ENCODE data around the gene DNAJC1.

GRCh38 chr10:21860718-21861117 is 142.8 kb downstream of the DNAJC1 start:
- TF ChIP-seq ASH2L (IDR thresholded peaks at IDR 0.05; ENCODE audit: borderline replicate concordance, low read depth) = no peak
- no peak for TF ChIP-seq TAF1 (IDR thresholded peaks at IDR 0.05; ENCODE audit: borderline replicate concordance, low read depth, low read length)
- no peak for TF ChIP-seq POLR2A (IDR thresholded peaks at IDR 0.05; ENCODE audit: low read depth, low read length)
- no peak for TF ChIP-seq EZH2 (IDR thresholded peaks at IDR 0.05; ENCODE audit: borderline replicate concordance, control insufficient read depth, low read depth, low read length)
- TF ChIP-seq, protein P1, sequence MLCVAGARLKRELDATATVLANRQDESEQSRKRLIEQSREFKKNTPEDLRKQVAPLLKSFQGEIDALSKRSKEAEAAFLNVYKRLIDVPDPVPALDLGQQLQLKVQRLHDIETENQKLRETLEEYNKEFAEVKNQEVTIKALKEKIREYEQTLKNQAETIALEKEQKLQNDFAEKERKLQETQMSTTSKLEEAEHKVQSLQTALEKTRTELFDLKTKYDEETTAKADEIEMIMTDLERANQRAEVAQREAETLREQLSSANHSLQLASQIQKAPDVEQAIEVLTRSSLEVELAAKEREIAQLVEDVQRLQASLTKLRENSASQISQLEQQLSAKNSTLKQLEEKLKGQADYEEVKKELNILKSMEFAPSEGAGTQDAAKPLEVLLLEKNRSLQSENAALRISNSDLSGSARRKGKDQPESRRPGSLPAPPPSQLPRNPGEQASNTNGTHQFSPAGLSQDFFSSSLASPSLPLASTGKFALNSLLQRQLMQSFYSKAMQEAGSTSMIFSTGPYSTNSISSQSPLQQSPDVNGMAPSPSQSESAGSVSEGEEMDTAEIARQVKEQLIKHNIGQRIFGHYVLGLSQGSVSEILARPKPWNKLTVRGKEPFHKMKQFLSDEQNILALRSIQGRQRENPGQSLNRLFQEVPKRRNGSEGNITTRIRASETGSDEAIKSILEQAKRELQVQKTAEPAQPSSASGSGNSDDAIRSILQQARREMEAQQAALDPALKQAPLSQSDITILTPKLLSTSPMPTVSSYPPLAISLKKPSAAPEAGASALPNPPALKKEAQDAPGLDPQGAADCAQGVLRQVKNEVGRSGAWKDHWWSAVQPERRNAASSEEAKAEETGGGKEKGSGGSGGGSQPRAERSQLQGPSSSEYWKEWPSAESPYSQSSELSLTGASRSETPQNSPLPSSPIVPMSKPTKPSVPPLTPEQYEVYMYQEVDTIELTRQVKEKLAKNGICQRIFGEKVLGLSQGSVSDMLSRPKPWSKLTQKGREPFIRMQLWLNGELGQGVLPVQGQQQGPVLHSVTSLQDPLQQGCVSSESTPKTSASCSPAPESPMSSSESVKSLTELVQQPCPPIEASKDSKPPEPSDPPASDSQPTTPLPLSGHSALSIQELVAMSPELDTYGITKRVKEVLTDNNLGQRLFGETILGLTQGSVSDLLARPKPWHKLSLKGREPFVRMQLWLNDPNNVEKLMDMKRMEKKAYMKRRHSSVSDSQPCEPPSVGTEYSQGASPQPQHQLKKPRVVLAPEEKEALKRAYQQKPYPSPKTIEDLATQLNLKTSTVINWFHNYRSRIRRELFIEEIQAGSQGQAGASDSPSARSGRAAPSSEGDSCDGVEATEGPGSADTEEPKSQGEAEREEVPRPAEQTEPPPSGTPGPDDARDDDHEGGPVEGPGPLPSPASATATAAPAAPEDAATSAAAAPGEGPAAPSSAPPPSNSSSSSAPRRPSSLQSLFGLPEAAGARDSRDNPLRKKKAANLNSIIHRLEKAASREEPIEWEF (IDR thresholded peaks at IDR 0.05; ENCODE audit: insufficient replicate concordance, low read depth, low read length) = no peak
- no peak for TF ChIP-seq CTCF (IDR thresholded peaks at IDR 0.05 in 2 of 3, conservative IDR thresholded peaks at IDR 0.05 in 1 of 3; ENCODE audit: control insufficient read depth in 2 of 3, extremely low read depth in 1 of 3, insufficient read depth in 1 of 3, low read depth in 3 of 3, low read length in 3 of 3)
- no peak for TF ChIP-seq POLR2AphosphoS2 (IDR thresholded peaks at IDR 0.05; ENCODE audit: low read depth, low read length)
- TF ChIP-seq RCOR1 (conservative IDR thresholded peaks at IDR 0.05; ENCODE audit: low read depth, low read length) = no peak
- no peak for TF ChIP-seq EED (IDR thresholded peaks at IDR 0.05; ENCODE audit: low read depth)
- TF ChIP-seq SREBF1 (IDR thresholded peaks at IDR 0.05; ENCODE audit: low read length) = no peak
- TF ChIP-seq, protein P2, sequence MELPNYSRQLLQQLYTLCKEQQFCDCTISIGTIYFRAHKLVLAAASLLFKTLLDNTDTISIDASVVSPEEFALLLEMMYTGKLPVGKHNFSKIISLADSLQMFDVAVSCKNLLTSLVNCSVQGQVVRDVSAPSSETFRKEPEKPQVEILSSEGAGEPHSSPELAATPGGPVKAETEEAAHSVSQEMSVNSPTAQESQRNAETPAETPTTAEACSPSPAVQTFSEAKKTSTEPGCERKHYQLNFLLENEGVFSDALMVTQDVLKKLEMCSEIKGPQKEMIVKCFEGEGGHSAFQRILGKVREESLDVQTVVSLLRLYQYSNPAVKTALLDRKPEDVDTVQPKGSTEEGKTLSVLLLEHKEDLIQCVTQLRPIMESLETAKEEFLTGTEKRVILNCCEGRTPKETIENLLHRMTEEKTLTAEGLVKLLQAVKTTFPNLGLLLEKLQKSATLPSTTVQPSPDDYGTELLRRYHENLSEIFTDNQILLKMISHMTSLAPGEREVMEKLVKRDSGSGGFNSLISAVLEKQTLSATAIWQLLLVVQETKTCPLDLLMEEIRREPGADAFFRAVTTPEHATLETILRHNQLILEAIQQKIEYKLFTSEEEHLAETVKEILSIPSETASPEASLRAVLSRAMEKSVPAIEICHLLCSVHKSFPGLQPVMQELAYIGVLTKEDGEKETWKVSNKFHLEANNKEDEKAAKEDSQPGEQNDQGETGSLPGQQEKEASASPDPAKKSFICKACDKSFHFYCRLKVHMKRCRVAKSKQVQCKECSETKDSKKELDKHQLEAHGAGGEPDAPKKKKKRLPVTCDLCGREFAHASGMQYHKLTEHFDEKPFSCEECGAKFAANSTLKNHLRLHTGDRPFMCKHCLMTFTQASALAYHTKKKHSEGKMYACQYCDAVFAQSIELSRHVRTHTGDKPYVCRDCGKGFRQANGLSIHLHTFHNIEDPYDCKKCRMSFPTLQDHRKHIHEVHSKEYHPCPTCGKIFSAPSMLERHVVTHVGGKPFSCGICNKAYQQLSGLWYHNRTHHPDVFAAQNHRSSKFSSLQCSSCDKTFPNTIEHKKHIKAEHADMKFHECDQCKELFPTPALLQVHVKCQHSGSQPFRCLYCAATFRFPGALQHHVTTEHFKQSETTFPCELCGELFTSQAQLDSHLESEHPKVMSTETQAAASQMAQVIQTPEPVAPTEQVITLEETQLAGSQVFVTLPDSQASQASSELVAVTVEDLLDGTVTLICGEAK (IDR thresholded peaks at IDR 0.05; ENCODE audit: borderline replicate concordance) = no peak
- no peak for TF ChIP-seq ZNF622 (IDR thresholded peaks at IDR 0.05)
- TF ChIP-seq POLR2AphosphoS5 (IDR thresholded peaks at IDR 0.05; ENCODE audit: low read length) = no peak

Data from GM12878 (cell line).